ENCODE data around the gene CRB3. TPM values are rescaled to one million over a fixed set of nuclear protein-coding genes. Genes with fewer than 3 reads are reported as not detected.

The CRB3 gene
- total RNA-seq, 1 donor from 2014 or later = 0.44 TPM

DNA sequence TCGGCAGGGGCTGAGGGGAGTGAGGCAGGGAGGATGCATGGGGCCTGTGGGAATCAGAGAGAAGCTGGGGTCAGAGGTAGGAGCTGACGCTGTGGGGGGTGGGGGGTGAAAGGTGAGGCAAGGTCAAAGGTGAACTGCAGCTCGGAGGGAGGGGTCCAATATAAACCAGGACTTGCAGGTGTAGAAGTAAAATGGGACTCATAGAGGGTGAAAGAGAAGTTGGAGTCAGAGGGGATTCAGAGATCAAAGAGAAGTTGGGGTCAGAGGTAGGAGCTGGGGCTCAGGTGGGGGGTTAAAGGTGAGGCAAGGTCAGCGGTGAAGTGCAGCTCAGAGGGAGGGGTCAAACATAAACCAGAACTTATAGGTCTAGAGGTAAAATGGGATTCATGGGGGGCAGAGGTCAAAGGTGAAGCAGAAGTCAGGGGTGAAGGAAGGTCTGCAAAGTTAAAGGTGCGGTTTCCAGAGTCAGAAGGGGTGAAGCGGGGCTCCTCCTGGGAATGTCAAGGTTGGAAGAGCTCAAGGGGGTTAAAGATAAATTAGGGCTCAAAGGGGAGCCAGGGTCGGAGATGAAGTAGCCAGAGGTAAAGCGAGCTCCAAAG lies 30.5 kb downstream of the CRB3 start:
- no peaks in the 10 kb centered on the region for H3K36me3 Mint-ChIP-seq (ENCODE audit: low read depth, unreplicated experiment)
- no peak overlapping the region for H3K4me3 Mint-ChIP-seq (ENCODE audit: unreplicated experiment)
- no peak for DNase-seq (ENCODE audit: low spot score)
- no peaks in the 10 kb centered on the region for H3K9me3 Mint-ChIP-seq (ENCODE audit: unreplicated experiment)
- peaks cover 8% of the 10 kb centered on the region for H3K27me3 Mint-ChIP-seq (ENCODE audit: unreplicated experiment)
- TF ChIP-seq CTCF (IDR thresholded peaks at IDR 0.05; ENCODE audit: unreplicated experiment) = no peak
- H3K27ac Mint-ChIP-seq (ENCODE audit: unreplicated experiment) = no peak overlapping the region
- no peaks in the 10 kb centered on the region for H3K4me1 Mint-ChIP-seq (ENCODE audit: unreplicated experiment)

DNA sequence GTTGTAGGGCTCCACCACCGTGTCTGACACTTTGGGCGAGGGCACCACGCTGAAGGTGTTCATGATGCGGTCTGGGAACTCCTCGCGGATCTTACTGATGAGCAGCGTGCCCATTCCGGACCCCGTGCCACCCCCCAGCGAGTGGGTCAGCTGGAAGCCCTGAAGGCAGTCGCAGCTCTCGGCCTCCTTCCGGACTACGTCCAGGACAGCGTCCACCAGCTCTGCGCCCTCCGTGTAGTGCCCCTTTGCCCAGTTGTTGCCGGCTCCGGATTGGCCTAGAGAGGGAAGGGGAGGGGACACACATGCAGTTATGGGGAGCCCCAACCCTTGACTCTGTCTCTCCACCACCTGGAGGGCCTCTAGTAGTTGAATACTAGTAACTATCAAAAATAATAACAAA lies 31.9 kb downstream of the CRB3 start:
- peaks cover 14% of the 10 kb centered on the region for H3K27me3 Mint-ChIP-seq (ENCODE audit: unreplicated experiment)
- H3K27ac Mint-ChIP-seq (ENCODE audit: unreplicated experiment) = no peak overlapping the region
- H3K4me3 Mint-ChIP-seq (ENCODE audit: unreplicated experiment) = no peak overlapping the region
- no peak for DNase-seq (ENCODE audit: low spot score)
- no peaks in the 10 kb centered on the region for H3K4me1 Mint-ChIP-seq (ENCODE audit: unreplicated experiment)
- TF ChIP-seq CTCF (IDR thresholded peaks at IDR 0.05; ENCODE audit: unreplicated experiment) = no peak
- H3K36me3 Mint-ChIP-seq (ENCODE audit: low read depth, unreplicated experiment) = no peaks in the 10 kb centered on the region
- no peaks in the 10 kb centered on the region for H3K9me3 Mint-ChIP-seq (ENCODE audit: unreplicated experiment)

GRCh38 chr19:6498294-6499036 lies 34.4 kb downstream of the CRB3 start:
- Mint-ChIP-seq H3K27ac (ENCODE audit: unreplicated experiment) (no peak overlapping the region), H3K4me3 (ENCODE audit: unreplicated experiment) (no peak overlapping the region), H3K4me1 (ENCODE audit: unreplicated experiment) (peaks cover 6% of the 10 kb centered on the region), H3K9me3 (ENCODE audit: unreplicated experiment) (no peaks in the 10 kb centered on the region), H3K27me3 (ENCODE audit: unreplicated experiment) (peaks cover 20% of the 10 kb centered on the region), H3K36me3 (ENCODE audit: low read depth, unreplicated experiment) (no peaks in the 10 kb centered on the region)
- TF ChIP-seq CTCF (IDR thresholded peaks at IDR 0.05; ENCODE audit: unreplicated experiment) = no peak
- no peak for DNase-seq (ENCODE audit: low spot score)

GRCh38 chr19:6499052-6499790 lies 35.1 kb downstream of the CRB3 start:
- TF ChIP-seq CTCF (IDR thresholded peaks at IDR 0.05; ENCODE audit: unreplicated experiment) = no peak
- H3K27me3 Mint-ChIP-seq (ENCODE audit: unreplicated experiment) = peaks cover 24% of the 10 kb centered on the region
- no peak for DNase-seq (ENCODE audit: low spot score)
- H3K36me3 Mint-ChIP-seq (ENCODE audit: low read depth, unreplicated experiment) = no peaks in the 10 kb centered on the region
- no peak overlapping the region for H3K27ac Mint-ChIP-seq (ENCODE audit: unreplicated experiment)
- H3K4me3 Mint-ChIP-seq (ENCODE audit: unreplicated experiment) = no peak overlapping the region
- H3K9me3 Mint-ChIP-seq (ENCODE audit: unreplicated experiment) = no peaks in the 10 kb centered on the region
- H3K4me1 Mint-ChIP-seq (ENCODE audit: unreplicated experiment) = peaks cover 6% of the 10 kb centered on the region
